HepG2 (cell line): Measurements from ENCODE around the gene HLA-DOA. TPM values are rescaled to one million over a fixed set of nuclear protein-coding genes. Genes with fewer than 3 reads are reported as not detected.

ENCODE experiments used
- ELF1 ChIP-seq: sonication (generic); formaldehyde crosslinking; IDR thresholded peaks from 2 replicates; pipeline ENCODE4 v1.4.0; 2020; ENCODE audit warnings: missing genetic modification reagents
- ETV6 ChIP-seq: sonication (generic); formaldehyde crosslinking; conservative IDR thresholded peaks from 2 replicates; pipeline ENCODE4 v1.4.0; 2020; ENCODE audit warnings: missing genetic modification reagents
- HNF1A ChIP-seq, 2 experiments: sonication (generic) in 1 of 2; formaldehyde crosslinking in 1 of 2; IDR thresholded peaks; 2 replicates each; pipeline versions ENCODE4 v1.4.0 to v1.6.1; 2016 to 2020; ENCODE audit warnings: borderline replicate concordance in 1 of 2, low read depth in 1 of 2, mild to moderate bottlenecking in 1 of 2, missing genetic modification reagents in 1 of 2
- SAP130 ChIP-seq: IDR thresholded peaks from 2 replicates; pipeline ENCODE4 v1.6.1; 2016; ENCODE audit warnings: low read depth
- SKIL ChIP-seq: sonication (generic); formaldehyde crosslinking; IDR thresholded peaks from 2 replicates; pipeline ENCODE4 v1.8.0; 2022; ENCODE audit warnings: missing genetic modification reagents, mild to moderate bottlenecking, moderate library complexity, borderline replicate concordance
- SMC3 ChIP-seq: IDR thresholded peaks from 2 replicates; pipeline ENCODE4 v1.6.1; 2011; ENCODE audit warnings: low read length, improper control_type of control experiment
- ZMYM4 ChIP-seq: sonication (generic); formaldehyde crosslinking; IDR thresholded peaks from 2 replicates; pipeline ENCODE4 v1.8.1; 2023; ENCODE audit warnings: mild to moderate bottlenecking, missing genetic modification reagents
- ZNF33A ChIP-seq: sonication (generic); formaldehyde crosslinking; IDR thresholded peaks from 2 replicates; pipeline ENCODE4 v1.5.1; 2020; ENCODE audit warnings: missing genetic modification reagents, mild to moderate bottlenecking, moderate library complexity, borderline replicate concordance
- ZNF510 ChIP-seq: sonication (generic); formaldehyde crosslinking; IDR thresholded peaks from 2 replicates; pipeline ENCODE4 v1.4.0; 2020; ENCODE audit warnings: low read depth, mild to moderate bottlenecking, missing genetic modification reagents
- polyA plus RNA-seq, 8 experiments: library from polyadenylated mRNA; depleted of rRNA in 3 of 8; stranded (reverse) in 7 of 8; unstranded in 1 of 8; fragments of >200 nt; fragmentation: Illumina TruSeq in 4 of 8; extraction: Trizol in 4 of 8; gene quantifications; 2 replicates each; pipeline versions ENCODE4 v1.2.1 to v1.2.3, GENCODE V29; 2011 to 2016; ENCODE audit warnings: low read depth in 4 of 8, missing spikeins in 1 of 8, mixed read lengths in 1 of 8; ENCODE audit not compliant: insufficient read depth in 1 of 8
- total RNA-seq, 5 experiments: library from RNA; depleted of rRNA; stranded (reverse); fragments of >200 nt; fragmentation: Illumina TruSeq; extraction: Trizol; gene quantifications; 2 replicates each; pipeline ENCODE4 v1.2.3, GENCODE V29; 2016; ENCODE audit warnings: low read depth in 1 of 5
- TF ChIP-seq, protein P1 (sequence below), 2 experiments: sonication (generic) in 1 of 2; formaldehyde crosslinking in 1 of 2; IDR thresholded peaks; 2 replicates each; pipeline versions ENCODE4 v1.4.0 to v1.6.1; 2018 to 2020; ENCODE audit warnings: missing genetic modification reagents in 2 of 2, borderline replicate concordance in 1 of 2, low read depth in 1 of 2, mild to moderate bottlenecking in 1 of 2, missing biosample characterization in 1 of 2
- TF ChIP-seq, protein P2 (sequence below): IDR thresholded peaks from 2 replicates; pipeline ENCODE4 v1.6.1; 2016; ENCODE audit warnings: mild to moderate bottlenecking, missing biosample characterization, missing genetic modification reagents
- TF ChIP-seq, protein P3 (sequence below): sonication (generic); formaldehyde crosslinking; IDR thresholded peaks from 2 replicates; pipeline ENCODE4 v1.4.0; 2020; ENCODE audit warnings: missing genetic modification reagents

The HLA-DOA gene
- total and polyA plus RNA-seq, 2 of the 13 experiments (the other 11 are each of a cell fraction or from before 2014, with no cell fraction given): 0.03 to 0.09 TPM

DNA sequence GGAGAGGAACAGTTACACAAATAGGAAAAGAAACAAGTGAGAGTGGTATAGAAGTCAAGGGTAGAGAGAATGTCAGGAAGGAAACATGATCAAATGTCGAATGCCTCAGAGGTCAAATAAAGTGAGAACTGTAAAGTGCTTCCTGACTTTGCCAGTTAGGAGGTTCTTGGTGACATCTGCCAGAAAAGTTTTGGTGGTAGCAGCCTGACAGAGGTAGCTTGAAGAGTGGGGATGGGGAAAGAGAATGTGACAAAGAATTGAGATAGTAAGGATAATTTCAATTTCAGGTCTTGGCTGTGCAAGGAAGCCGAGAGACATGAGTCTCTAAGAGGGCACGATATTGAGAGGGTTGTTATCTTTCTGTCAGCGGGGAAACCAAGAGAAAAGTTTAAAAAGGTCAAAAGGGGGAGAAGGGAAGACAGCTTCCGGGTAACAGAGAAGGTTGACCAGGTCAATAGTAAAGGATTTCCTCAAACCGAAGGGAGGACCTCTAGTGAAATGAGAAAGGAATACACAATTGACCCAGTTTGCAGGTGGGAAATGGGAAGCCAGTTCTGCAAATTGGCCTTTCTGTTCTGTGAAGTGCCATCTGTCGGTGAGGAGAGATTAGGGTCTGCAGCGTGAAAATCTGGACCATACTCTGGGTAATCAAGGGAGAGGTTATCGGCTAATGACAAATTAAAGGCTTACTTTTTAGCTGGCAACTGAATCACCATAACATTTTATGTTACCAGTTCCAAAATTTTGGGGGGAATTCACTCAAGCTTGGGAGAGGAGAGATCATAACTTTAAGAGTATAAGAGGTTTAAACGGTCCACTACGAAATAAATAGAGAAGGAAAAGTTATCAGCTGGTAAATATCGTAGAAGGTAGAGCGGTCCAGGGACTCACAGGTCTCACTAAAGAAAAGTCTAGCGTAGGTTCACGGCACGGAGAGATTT lies 42.0 kb downstream of the HLA-DOA start (continued):
- TF ChIP-seq SKIL (CRISPR knock-in tag) (no peak), ZMYM4 (CRISPR knock-in tag) (0 out of 2 replicates have a peak, but pooled peaks have one; percentile 57), HNF1A (IDR thresholded peaks at IDR 0.05; ENCODE audit: low read depth) (0 out of 2 replicates have a peak, but pooled peaks have one; percentile 8), HNF1A (CRISPR knock-in tag; IDR thresholded peaks at IDR 0.05; ENCODE audit: borderline replicate concordance) (peak; percentile 14; the same call in 1 of the 2 replicates), ELF1 (CRISPR knock-in tag) (peak; percentile 81), SAP130 (CRISPR knock-in tag) (peak; percentile 88), ETV6 (CRISPR knock-in tag) (peak; percentile 64; the same call in 1 of the 2 replicates), ZNF33A (CRISPR knock-in tag) (peak; percentile 79; the same call in 1 of the 2 replicates), SMC3 (peak; percentile 55; the same call in 1 of the 2 replicates), ZNF510 (0 out of 2 replicates have a peak, but pooled peaks have one; percentile 87)
- TF ChIP-seq, protein P1, sequence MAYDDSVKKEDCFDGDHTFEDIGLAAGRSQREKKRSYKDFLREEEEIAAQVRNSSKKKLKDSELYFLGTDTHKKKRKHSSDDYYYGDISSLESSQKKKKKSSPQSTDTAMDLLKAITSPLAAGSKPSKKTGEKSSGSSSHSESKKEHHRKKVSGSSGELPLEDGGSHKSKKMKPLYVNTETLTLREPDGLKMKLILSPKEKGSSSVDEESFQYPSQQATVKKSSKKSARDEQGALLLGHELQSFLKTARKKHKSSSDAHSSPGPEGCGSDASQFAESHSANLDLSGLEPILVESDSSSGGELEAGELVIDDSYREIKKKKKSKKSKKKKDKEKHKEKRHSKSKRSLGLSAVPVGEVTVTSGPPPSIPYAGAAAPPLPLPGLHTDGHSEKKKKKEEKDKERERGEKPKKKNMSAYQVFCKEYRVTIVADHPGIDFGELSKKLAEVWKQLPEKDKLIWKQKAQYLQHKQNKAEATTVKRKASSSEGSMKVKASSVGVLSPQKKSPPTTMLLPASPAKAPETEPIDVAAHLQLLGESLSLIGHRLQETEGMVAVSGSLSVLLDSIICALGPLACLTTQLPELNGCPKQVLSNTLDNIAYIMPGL (CRISPR knock-in tag; IDR thresholded peaks at IDR 0.05; ENCODE audit: borderline replicate concordance in 1 of 2, low read depth in 1 of 2): peak; percentile 60 to 86; a peak in 2 of 4 replicates
- TF ChIP-seq, protein P2, sequence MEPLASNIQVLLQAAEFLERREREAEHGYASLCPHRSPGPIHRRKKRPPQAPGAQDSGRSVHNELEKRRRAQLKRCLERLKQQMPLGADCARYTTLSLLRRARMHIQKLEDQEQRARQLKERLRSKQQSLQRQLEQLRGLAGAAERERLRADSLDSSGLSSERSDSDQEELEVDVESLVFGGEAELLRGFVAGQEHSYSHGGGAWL (CRISPR knock-in tag): no peak
- TF ChIP-seq, protein P3, sequence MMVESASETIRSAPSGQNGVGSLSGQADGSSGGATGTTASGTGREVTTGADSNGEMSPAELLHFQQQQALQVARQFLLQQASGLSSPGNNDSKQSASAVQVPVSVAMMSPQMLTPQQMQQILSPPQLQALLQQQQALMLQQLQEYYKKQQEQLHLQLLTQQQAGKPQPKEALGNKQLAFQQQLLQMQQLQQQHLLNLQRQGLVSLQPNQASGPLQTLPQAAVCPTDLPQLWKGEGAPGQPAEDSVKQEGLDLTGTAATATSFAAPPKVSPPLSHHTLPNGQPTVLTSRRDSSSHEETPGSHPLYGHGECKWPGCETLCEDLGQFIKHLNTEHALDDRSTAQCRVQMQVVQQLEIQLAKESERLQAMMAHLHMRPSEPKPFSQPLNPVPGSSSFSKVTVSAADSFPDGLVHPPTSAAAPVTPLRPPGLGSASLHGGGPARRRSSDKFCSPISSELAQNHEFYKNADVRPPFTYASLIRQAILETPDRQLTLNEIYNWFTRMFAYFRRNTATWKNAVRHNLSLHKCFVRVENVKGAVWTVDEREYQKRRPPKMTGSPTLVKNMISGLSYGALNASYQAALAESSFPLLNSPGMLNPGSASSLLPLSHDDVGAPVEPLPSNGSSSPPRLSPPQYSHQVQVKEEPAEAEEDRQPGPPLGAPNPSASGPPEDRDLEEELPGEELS (CRISPR knock-in tag): peak; percentile 39
